Measurements from ENCODE around the gene ZNF154. TPM values are rescaled to one million over a fixed set of nuclear protein-coding genes. Genes with fewer than 3 reads are reported as not detected.

ZNF154 gene
- total RNA-seq, 1 experiment from 2014 or later, result 18.7 TPM

GRCh38 chr19:57682226-57682766, 26.7 kb downstream of the ZNF154 start:
- Histone ChIP-seq H2BK20ac (ENCODE audit: low read depth, low read length, poor library complexity, severe bottlenecking) (no peak overlapping the region), H4K5ac (ENCODE audit: insufficient read length, low read depth, low read length) (no peak overlapping the region), H3K18ac (ENCODE audit: insufficient read length, low read depth, low read length) (peak overlapping the region; percentile 42), H3K23ac (ENCODE audit: insufficient read length, low read depth, low read length) (no peak overlapping the region), H2AK5ac (ENCODE audit: insufficient read length, low read length) (no peak overlapping the region), H3K4me1 (ENCODE audit: insufficient read depth, low read length) (no peaks in the 10 kb centered on the region), H2BK120ac (ENCODE audit: low read depth, low read length, poor library complexity, severe bottlenecking) (no peak overlapping the region), H3K9ac (ENCODE audit: extremely low read depth, insufficient read length, low read length) (peak overlapping the region; percentile 89), H4K20me1 (ENCODE audit: control insufficient read depth, insufficient read depth, insufficient read length) (no peaks in the 10 kb centered on the region), H2BK15ac (ENCODE audit: low read depth, low read length) (no peak overlapping the region), H3K4me2 (ENCODE audit: insufficient read depth, insufficient read length, low read length) (peak overlapping the region; percentile 94), H2BK5ac (ENCODE audit: insufficient read length, low read length) (no peak overlapping the region), H3K27ac (ENCODE audit: insufficient read length, low read depth, low read length) (no peak overlapping the region), H3K79me2 (ENCODE audit: insufficient read depth, low read length) (peaks cover 48% of the 10 kb centered on the region; the same call in 1 of the 2 replicates), H2AFZ (ENCODE audit: low read length) (no peak overlapping the region), H3K23me2 (ENCODE audit: insufficient read length, low read depth, low read length, poor library complexity, severe bottlenecking) (peaks cover 7% of the 10 kb centered on the region), H4K91ac (ENCODE audit: insufficient read length, low read depth, low read length) (no peak overlapping the region), H3K14ac (ENCODE audit: insufficient read depth, low read length) (peak overlapping the region; percentile 93), H3K79me1 (ENCODE audit: insufficient read depth, low read depth, low read length, poor library complexity, severe bottlenecking) (peaks cover 25% of the 10 kb centered on the region), H3K4ac (ENCODE audit: low read depth, low read length) (no peak overlapping the region), H3T11ph (ENCODE audit: low read length) (no peak overlapping the region), H2BK12ac (ENCODE audit: insufficient read length, low read depth, low read length) (no peak overlapping the region), H3K9me3 (ENCODE audit: control insufficient read depth, low read depth, low read length) (peaks cover 33% of the 10 kb centered on the region), H3K27me3 (ENCODE audit: insufficient read depth, low read length) (no peaks in the 10 kb centered on the region; the same call in 1 of the 2 replicates), H4K8ac (replicated peaks; ENCODE audit: insufficient read length, low read depth, low read length) (no peak overlapping the region), H3K56ac (ENCODE audit: insufficient read length, low read depth, low read length) (no peak overlapping the region)
- H3K4me3 Mint-ChIP-seq, result peak overlapping the region; percentile 98
- peaks cover 33% of the 10 kb centered on the region for H3K27me3 Mint-ChIP-seq (ENCODE audit: low read depth)
- WGBS (ENCODE audit: extremely low coverage, insufficient read length, low lambda C conversion rate), result no CpG with 5 or more reads among the region's 19 CpGs
- no peak for DNase-seq
- H3K4me1 Mint-ChIP-seq, result peaks cover 14 to 16% of the 10 kb centered on the region in 2 experiments
- peaks cover 53 to 60% (median 56%) of the 10 kb centered on the region in 3 experiments for H3K36me3 Mint-ChIP-seq (ENCODE audit: insufficient read depth in 1 of 3, low read depth in 3 of 3)
- TF ChIP-seq CTCF (conservative IDR thresholded peaks at IDR 0.05), result no peak
- H3K9me3 Mint-ChIP-seq, result peaks cover 51 to 60% of the 10 kb centered on the region in 2 experiments
- peak overlapping the region; percentile 41 to 97 (median 97); a peak in 5 of 7 replicates for H3K27ac Mint-ChIP-seq
